HG03095 (cell line): ENCODE measurements around the gene MEGF9.
A peak's percentile ranks its signal among the peaks of the same experiment; 100 is the strongest.
"Not testable (repeated sequence)": the region's sequence is repeated elsewhere in the genome, so short reads cannot be mapped to it uniquely, and the experiment has no call there.

Source experiments
- ATAC-seq: cut with Tn5 transposase; IDR thresholded peaks from one replicate; pipeline ENCODE4 v1.9.1; 2021; ENCODE audit warnings: moderate library complexity; ENCODE audit not compliant: unreplicated experiment

MEGF9 gene

GRCh38 chr9:120580051-120580896, 134.0 kb downstream of the MEGF9 start, which contains the start of gene CDK5RAP2:
Gene CDK5RAP2 (minus strand): TSS chr9:120580167. CDS start chr9:120579978, 189 bp downstream.
- ATAC-seq, result peak; percentile 94

- peak; percentile 30 for ATAC-seq
Observed at GRCh38 chr9:120579139-120580050, 134.9 kb downstream of the MEGF9 start.

GRCh38 chr9:120574473-120574872, 139.8 kb downstream of the MEGF9 start:
- ATAC-seq, result no peak

- ATAC-seq, result no peak
Observed at GRCh38 chr9:120572472-120572871, 141.8 kb downstream of the MEGF9 start.

GRCh38 chr9:120571443-120572257, 142.6 kb downstream of the MEGF9 start:
- ATAC-seq, result no peak

GRCh38 chr9:120570296-120570695, 144.0 kb downstream of the MEGF9 start:
- no peak for ATAC-seq

GRCh38 chr9:120569556-120569955, 144.7 kb downstream of the MEGF9 start:
- no peak for ATAC-seq

- no peak for ATAC-seq
Observed at GRCh38 chr9:120568816-120569215, 145.5 kb downstream of the MEGF9 start.

GRCh38 chr9:120567874-120568273, 146.4 kb downstream of the MEGF9 start:
- ATAC-seq, result no peak

GRCh38 chr9:120567081-120567480, 147.2 kb downstream of the MEGF9 start:
- ATAC-seq, result no peak

- no peak for ATAC-seq
Observed at GRCh38 chr9:120564589-120564988, 149.7 kb downstream of the MEGF9 start.

GRCh38 chr9:120562861-120563443, 151.3 kb downstream of the MEGF9 start:
- ATAC-seq, result no peak

- no peak for ATAC-seq
Observed at GRCh38 chr9:120561709-120562108, 152.6 kb downstream of the MEGF9 start.

- ATAC-seq, result no peak
Observed at GRCh38 chr9:120559546-120559945, 154.7 kb downstream of the MEGF9 start.

- ATAC-seq, result no peak
Observed at GRCh38 chr9:120558454-120558853, 155.8 kb downstream of the MEGF9 start.

- ATAC-seq, result no peak
Observed at GRCh38 chr9:120557205-120557604, 157.1 kb downstream of the MEGF9 start.

- ATAC-seq, result no peak
Observed at GRCh38 chr9:120556775-120557174, 157.5 kb downstream of the MEGF9 start.

- no peak for ATAC-seq
Observed at GRCh38 chr9:120555839-120556238, 158.4 kb downstream of the MEGF9 start.

- ATAC-seq, result not testable (repeated sequence)
Observed at GRCh38 chr9:120552210-120552704, 162.0 kb downstream of the MEGF9 start.
